ENCODE data around the gene THUMPD2. TPM values are rescaled to one million over a fixed set of nuclear protein-coding genes. Genes with fewer than 3 reads are reported as not detected.

The THUMPD2 gene, protein sequence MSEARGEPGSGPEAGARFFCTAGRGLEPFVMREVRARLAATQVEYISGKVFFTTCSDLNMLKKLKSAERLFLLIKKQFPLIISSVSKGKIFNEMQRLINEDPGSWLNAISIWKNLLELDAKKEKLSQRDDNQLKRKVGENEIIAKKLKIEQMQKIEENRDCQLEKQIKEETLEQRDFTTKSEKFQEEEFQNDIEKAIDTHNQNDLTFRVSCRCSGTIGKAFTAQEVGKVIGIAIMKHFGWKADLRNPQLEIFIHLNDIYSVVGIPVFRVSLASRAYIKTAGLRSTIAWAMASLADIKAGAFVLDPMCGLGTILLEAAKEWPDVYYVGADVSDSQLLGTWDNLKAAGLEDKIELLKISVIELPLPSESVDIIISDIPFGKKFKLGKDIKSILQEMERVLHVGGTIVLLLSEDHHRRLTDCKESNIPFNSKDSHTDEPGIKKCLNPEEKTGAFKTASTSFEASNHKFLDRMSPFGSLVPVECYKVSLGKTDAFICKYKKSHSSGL
- 6.6 and 11.5 TPM in 2 replicates for total RNA-seq

- Histone ChIP-seq H3K27me3 (ENCODE audit: control insufficient read depth, insufficient read depth, low read length) (no peaks in the 10 kb centered on the region), H3K4me3 (ENCODE audit: low read depth, low read length) (peak within 1 kb of the TSS; percentile 91), H3K36me3 (ENCODE audit: control insufficient read depth, insufficient read depth, low read length) (no peaks in the 10 kb centered on the region)
- TF ChIP-seq, protein P1, sequence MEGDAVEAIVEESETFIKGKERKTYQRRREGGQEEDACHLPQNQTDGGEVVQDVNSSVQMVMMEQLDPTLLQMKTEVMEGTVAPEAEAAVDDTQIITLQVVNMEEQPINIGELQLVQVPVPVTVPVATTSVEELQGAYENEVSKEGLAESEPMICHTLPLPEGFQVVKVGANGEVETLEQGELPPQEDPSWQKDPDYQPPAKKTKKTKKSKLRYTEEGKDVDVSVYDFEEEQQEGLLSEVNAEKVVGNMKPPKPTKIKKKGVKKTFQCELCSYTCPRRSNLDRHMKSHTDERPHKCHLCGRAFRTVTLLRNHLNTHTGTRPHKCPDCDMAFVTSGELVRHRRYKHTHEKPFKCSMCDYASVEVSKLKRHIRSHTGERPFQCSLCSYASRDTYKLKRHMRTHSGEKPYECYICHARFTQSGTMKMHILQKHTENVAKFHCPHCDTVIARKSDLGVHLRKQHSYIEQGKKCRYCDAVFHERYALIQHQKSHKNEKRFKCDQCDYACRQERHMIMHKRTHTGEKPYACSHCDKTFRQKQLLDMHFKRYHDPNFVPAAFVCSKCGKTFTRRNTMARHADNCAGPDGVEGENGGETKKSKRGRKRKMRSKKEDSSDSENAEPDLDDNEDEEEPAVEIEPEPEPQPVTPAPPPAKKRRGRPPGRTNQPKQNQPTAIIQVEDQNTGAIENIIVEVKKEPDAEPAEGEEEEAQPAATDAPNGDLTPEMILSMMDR (IDR thresholded peaks at IDR 0.05; ENCODE audit: insufficient read depth, low read length, poor library complexity, severe bottlenecking): no peak
- DNase-seq (ENCODE audit: low read depth): no peak
Measured at GRCh38 chr2:39778775-39779340, at the start of gene THUMPD2. Gene THUMPD2 (minus strand): TSS chr2:39779258. CDS start chr2:39779239, 19 bp downstream.

DNA sequence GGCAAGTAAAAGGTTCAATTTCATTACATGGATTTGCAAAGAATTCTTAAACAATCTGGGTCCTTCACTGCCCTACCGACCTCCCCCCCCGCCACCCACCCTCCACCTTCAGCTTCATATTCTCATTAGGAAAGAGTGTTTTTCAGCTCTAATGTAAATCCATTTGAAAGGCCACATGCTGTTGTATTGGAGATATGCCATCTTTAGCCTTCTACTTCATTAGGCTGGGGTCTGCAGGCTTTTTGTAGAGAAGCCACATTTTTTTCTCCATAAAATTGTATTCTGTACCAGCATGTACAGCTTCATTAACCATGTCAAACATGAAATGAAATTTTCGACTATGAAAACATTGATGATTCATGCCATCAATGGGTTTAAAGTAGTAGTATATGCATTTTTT lies 42.8 kb upstream of the THUMPD2 start:
- Histone ChIP-seq H3K27me3 (ENCODE audit: control insufficient read depth, insufficient read depth, low read length) (no peaks in the 10 kb centered on the region), H3K4me3 (ENCODE audit: low read depth, low read length) (no peak overlapping the region), H3K36me3 (ENCODE audit: control insufficient read depth, insufficient read depth, low read length) (no peaks in the 10 kb centered on the region)
- TF ChIP-seq, protein P1 (IDR thresholded peaks at IDR 0.05; ENCODE audit: insufficient read depth, low read length, poor library complexity, severe bottlenecking): no peak
- no peak for DNase-seq (ENCODE audit: low read depth)

DNA sequence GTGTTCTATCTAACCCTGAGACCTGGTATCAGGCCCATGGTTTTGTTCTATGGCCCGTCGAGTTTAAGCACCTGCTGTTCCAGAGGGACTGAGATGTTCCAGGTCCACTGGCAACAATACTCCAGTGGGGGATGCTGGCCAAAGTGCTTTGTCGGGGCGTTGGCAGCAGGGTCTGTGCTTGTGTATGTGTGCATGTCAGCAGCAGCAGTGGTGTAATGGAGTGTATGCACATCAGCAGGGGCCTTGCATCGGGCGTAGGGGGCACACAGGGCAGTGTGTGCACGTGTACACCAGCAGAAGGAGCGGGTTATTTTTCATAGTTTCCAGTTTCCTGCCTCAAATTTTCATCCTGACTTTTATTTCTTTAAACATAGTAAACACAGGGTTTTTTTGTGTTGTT lies 37.8 kb upstream of the THUMPD2 start:
- Histone ChIP-seq H3K36me3 (ENCODE audit: control insufficient read depth, insufficient read depth, low read length) (no peaks in the 10 kb centered on the region), H3K27me3 (ENCODE audit: control insufficient read depth, insufficient read depth, low read length) (no peaks in the 10 kb centered on the region), H3K4me3 (ENCODE audit: low read depth, low read length) (no peak overlapping the region)
- no peak for DNase-seq (ENCODE audit: low read depth)
- TF ChIP-seq, protein P1 (IDR thresholded peaks at IDR 0.05; ENCODE audit: insufficient read depth, low read length, poor library complexity, severe bottlenecking): no peak

DNA sequence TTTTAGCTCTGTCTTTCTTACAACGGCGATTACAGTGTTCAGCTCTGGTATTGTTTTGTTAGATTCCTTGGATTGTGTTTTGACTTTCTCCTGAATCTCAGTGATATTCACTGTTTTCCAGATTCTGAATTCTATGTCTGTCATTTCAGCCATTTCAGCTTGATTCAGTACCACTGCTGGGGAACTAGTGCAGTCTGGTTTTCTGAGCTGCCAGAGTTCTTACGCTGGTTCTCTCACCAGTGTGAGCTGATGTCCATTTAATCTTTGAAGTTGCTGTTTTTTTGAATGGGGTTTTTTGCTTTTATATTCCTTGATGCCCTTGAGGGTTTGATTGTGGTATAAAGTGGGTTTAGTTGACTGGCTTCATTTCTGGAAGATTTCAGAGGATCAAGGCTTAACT lies 37.4 kb upstream of the THUMPD2 start:
- no peaks in the 10 kb centered on the region for H3K36me3 ChIP-seq (ENCODE audit: control insufficient read depth, insufficient read depth, low read length)
- no peaks in the 10 kb centered on the region for H3K27me3 ChIP-seq (ENCODE audit: control insufficient read depth, insufficient read depth, low read length)
- TF ChIP-seq, protein P1 (IDR thresholded peaks at IDR 0.05; ENCODE audit: insufficient read depth, low read length, poor library complexity, severe bottlenecking): no peak
- H3K4me3 ChIP-seq (ENCODE audit: low read depth, low read length): no peak overlapping the region
- no peak for DNase-seq (ENCODE audit: low read depth)

DNA sequence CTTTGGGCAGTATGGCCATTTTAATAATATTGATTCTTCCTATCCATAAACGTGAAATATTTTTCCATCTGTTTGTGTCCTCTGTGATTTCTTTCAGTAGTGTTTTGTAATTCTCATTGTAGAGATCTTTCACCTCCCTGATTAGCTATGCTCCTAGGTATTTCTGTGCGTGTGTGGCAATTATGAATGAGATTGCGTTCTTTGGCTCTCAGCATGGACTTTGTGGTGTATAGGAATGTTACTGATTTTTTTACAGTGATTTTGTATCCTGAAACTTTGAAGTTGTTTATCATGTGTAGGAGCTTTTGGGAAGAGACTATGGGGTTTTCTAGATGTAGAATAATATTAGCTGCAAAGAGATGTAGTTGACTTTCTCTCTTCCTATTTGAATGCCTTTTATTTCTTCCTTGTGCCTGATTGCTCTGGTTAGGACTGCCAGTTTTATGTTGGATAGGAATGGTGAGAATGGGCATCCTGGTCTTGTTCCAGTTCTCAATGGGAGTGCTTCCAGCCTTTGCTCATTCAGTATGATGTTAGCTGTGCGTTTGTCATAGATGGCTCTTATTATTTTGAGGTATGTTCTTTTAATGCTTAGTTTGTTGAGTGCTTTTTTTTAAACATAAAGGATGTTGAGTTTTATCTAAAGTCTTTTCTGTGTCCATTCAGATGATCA lies 27.0 kb upstream of the THUMPD2 start:
- TF ChIP-seq, protein P1 (IDR thresholded peaks at IDR 0.05; ENCODE audit: insufficient read depth, low read length, poor library complexity, severe bottlenecking): no peak
- Histone ChIP-seq H3K36me3 (ENCODE audit: control insufficient read depth, insufficient read depth, low read length) (no peaks in the 10 kb centered on the region), H3K27me3 (ENCODE audit: control insufficient read depth, insufficient read depth, low read length) (no peaks in the 10 kb centered on the region), H3K4me3 (ENCODE audit: low read depth, low read length) (no peak overlapping the region)
- no peak for DNase-seq (ENCODE audit: low read depth)

Data from kidney epithelial cell (primary cell).